ENCODE measurements around the gene SIMC1.

Gene SIMC1

GRCh38 chr5:176364765-176365350 lies 126.6 kb downstream of the SIMC1 start:
- no peak for DNase-seq (ENCODE audit: low read depth)

- peak; percentile 79 for DNase-seq (ENCODE audit: low read depth)
Measured at GRCh38 chr5:176365351-176366231, 127.4 kb downstream of the SIMC1 start, which contains the start of gene ARL10. Gene ARL10, plus strand, starts transcription at chr5:176365487. Its CDS starts 77 bp downstream, at chr5:176365564.

- DNase-seq (ENCODE audit: low read depth): no peak
Measured at GRCh38 chr5:176366232-176366894, 128.1 kb downstream of the SIMC1 start.

- no peak for DNase-seq (ENCODE audit: low read depth)
Measured at GRCh38 chr5:176368726-176369125, 130.5 kb downstream of the SIMC1 start.

GRCh38 chr5:176369934-176370711 lies 131.9 kb downstream of the SIMC1 start:
- no peak for DNase-seq (ENCODE audit: low read depth)

GRCh38 chr5:176371621-176372539 lies 133.7 kb downstream of the SIMC1 start:
- no peak for DNase-seq (ENCODE audit: low read depth)

GRCh38 chr5:176373100-176373818 lies 135.0 kb downstream of the SIMC1 start:
- DNase-seq (ENCODE audit: low read depth): peak; percentile 34

GRCh38 chr5:176379881-176380280 lies 141.7 kb downstream of the SIMC1 start:
- no peak for DNase-seq (ENCODE audit: low read depth)

- no peak for DNase-seq (ENCODE audit: low read depth)
Measured at GRCh38 chr5:176381423-176381822, 143.2 kb downstream of the SIMC1 start.

- no peak for DNase-seq (ENCODE audit: low read depth)
Measured at GRCh38 chr5:176381979-176382378, 143.8 kb downstream of the SIMC1 start.

GRCh38 chr5:176382721-176383120 lies 144.5 kb downstream of the SIMC1 start:
- no peak for DNase-seq (ENCODE audit: low read depth)

- no peak for DNase-seq (ENCODE audit: low read depth)
Measured at GRCh38 chr5:176383248-176383905, 145.2 kb downstream of the SIMC1 start.

- DNase-seq (ENCODE audit: low read depth): no peak
Measured at GRCh38 chr5:176383961-176384360, 145.7 kb downstream of the SIMC1 start.

GRCh38 chr5:176384366-176384930 lies 146.2 kb downstream of the SIMC1 start:
- no peak for DNase-seq (ENCODE audit: low read depth)

- DNase-seq (ENCODE audit: low read depth): no peak
Measured at GRCh38 chr5:176384991-176385390, 146.8 kb downstream of the SIMC1 start.

GRCh38 chr5:176386491-176386890 lies 148.3 kb downstream of the SIMC1 start:
- DNase-seq (ENCODE audit: low read depth): no peak

GRCh38 chr5:176387384-176387925 lies 149.2 kb downstream of the SIMC1 start:
- peak; percentile 16 for DNase-seq (ENCODE audit: low read depth)

GRCh38 chr5:176388003-176388443 lies 149.8 kb downstream of the SIMC1 start:
- peak; percentile 32 for DNase-seq (ENCODE audit: low read depth)

Measured in EH (cell line).